ENCODE measurements around the gene PACS1.

Gene PACS1

GRCh38 chr11:66136752-66137123 is 66.7 kb downstream of the PACS1 start:
- no peaks in the 10 kb centered on the region for H3K4me1 ChIP-seq (ENCODE audit: insufficient read depth, low read length)
- H3K9me3 ChIP-seq (ENCODE audit: insufficient read depth, low read depth, low read length): no peaks in the 10 kb centered on the region
- H3K9ac ChIP-seq (ENCODE audit: low read depth, low read length): no peak overlapping the region
- H3K27ac ChIP-seq (ENCODE audit: low read length): no peak overlapping the region
- no peak overlapping the region for H3K4me3 ChIP-seq (ENCODE audit: low read length)
- no peaks in the 10 kb centered on the region for H3K36me3 ChIP-seq (ENCODE audit: insufficient read depth, low read depth, low read length)
- H3K27me3 ChIP-seq (ENCODE audit: insufficient read depth, low read length): no peaks in the 10 kb centered on the region

GRCh38 chr11:66139817-66140404 is 69.8 kb downstream of the PACS1 start:
- H3K27ac ChIP-seq (ENCODE audit: low read length): no peak overlapping the region
- H3K9me3 ChIP-seq (ENCODE audit: insufficient read depth, low read depth, low read length): no peaks in the 10 kb centered on the region
- H3K4me3 ChIP-seq (ENCODE audit: low read length): no peak overlapping the region
- no peaks in the 10 kb centered on the region for H3K4me1 ChIP-seq (ENCODE audit: insufficient read depth, low read length)
- no peak overlapping the region for H3K9ac ChIP-seq (ENCODE audit: low read depth, low read length)
- H3K27me3 ChIP-seq (ENCODE audit: insufficient read depth, low read length): no peaks in the 10 kb centered on the region
- H3K36me3 ChIP-seq (ENCODE audit: insufficient read depth, low read depth, low read length): no peaks in the 10 kb centered on the region

- peaks cover 3% of the 10 kb centered on the region; the same call in 1 of the 2 replicates for H3K9me3 ChIP-seq (ENCODE audit: insufficient read depth, low read depth, low read length)
- H3K9ac ChIP-seq (ENCODE audit: low read depth, low read length): no peak overlapping the region
- H3K4me3 ChIP-seq (ENCODE audit: low read length): no peak overlapping the region
- H3K36me3 ChIP-seq (ENCODE audit: insufficient read depth, low read depth, low read length): no peaks in the 10 kb centered on the region
- H3K27me3 ChIP-seq (ENCODE audit: insufficient read depth, low read length): no peaks in the 10 kb centered on the region
- H3K27ac ChIP-seq (ENCODE audit: low read length): no peak overlapping the region
- H3K4me1 ChIP-seq (ENCODE audit: insufficient read depth, low read length): no peaks in the 10 kb centered on the region
Measured at GRCh38 chr11:66142370-66143263, 72.5 kb downstream of the PACS1 start.

- H3K4me3 ChIP-seq (ENCODE audit: low read length): no peak overlapping the region
- no peaks in the 10 kb centered on the region for H3K27me3 ChIP-seq (ENCODE audit: insufficient read depth, low read length)
- no peak overlapping the region for H3K27ac ChIP-seq (ENCODE audit: low read length)
- H3K9ac ChIP-seq (ENCODE audit: low read depth, low read length): no peak overlapping the region
- H3K4me1 ChIP-seq (ENCODE audit: insufficient read depth, low read length): no peaks in the 10 kb centered on the region
- no peaks in the 10 kb centered on the region for H3K36me3 ChIP-seq (ENCODE audit: insufficient read depth, low read depth, low read length)
- peaks cover 3% of the 10 kb centered on the region; the same call in 1 of the 2 replicates for H3K9me3 ChIP-seq (ENCODE audit: insufficient read depth, low read depth, low read length)
Measured at GRCh38 chr11:66143264-66143566, 73.1 kb downstream of the PACS1 start.

GRCh38 chr11:66143996-66144678 is 74.1 kb downstream of the PACS1 start:
- Histone ChIP-seq H3K4me1 (ENCODE audit: insufficient read depth, low read length) (no peaks in the 10 kb centered on the region), H3K4me3 (ENCODE audit: low read length) (no peak overlapping the region), H3K27me3 (ENCODE audit: insufficient read depth, low read length) (no peaks in the 10 kb centered on the region), H3K27ac (ENCODE audit: low read length) (no peak overlapping the region), H3K9ac (ENCODE audit: low read depth, low read length) (no peak overlapping the region), H3K36me3 (ENCODE audit: insufficient read depth, low read depth, low read length) (no peaks in the 10 kb centered on the region), H3K9me3 (ENCODE audit: insufficient read depth, low read depth, low read length) (peaks cover 3% of the 10 kb centered on the region; the same call in 1 of the 2 replicates)

GRCh38 chr11:66146074-66146473 is 76.0 kb downstream of the PACS1 start:
- no peak overlapping the region for H3K27ac ChIP-seq (ENCODE audit: low read length)
- H3K36me3 ChIP-seq (ENCODE audit: insufficient read depth, low read depth, low read length): no peaks in the 10 kb centered on the region
- no peak overlapping the region for H3K4me3 ChIP-seq (ENCODE audit: low read length)
- H3K4me1 ChIP-seq (ENCODE audit: insufficient read depth, low read length): no peaks in the 10 kb centered on the region
- no peaks in the 10 kb centered on the region for H3K27me3 ChIP-seq (ENCODE audit: insufficient read depth, low read length)
- no peak overlapping the region for H3K9ac ChIP-seq (ENCODE audit: low read depth, low read length)
- peaks cover 3% of the 10 kb centered on the region; the same call in 1 of the 2 replicates for H3K9me3 ChIP-seq (ENCODE audit: insufficient read depth, low read depth, low read length)

GRCh38 chr11:66146940-66147339 is 76.9 kb downstream of the PACS1 start:
- no peak overlapping the region for H3K4me3 ChIP-seq (ENCODE audit: low read length)
- no peaks in the 10 kb centered on the region for H3K27me3 ChIP-seq (ENCODE audit: insufficient read depth, low read length)
- H3K36me3 ChIP-seq (ENCODE audit: insufficient read depth, low read depth, low read length): no peaks in the 10 kb centered on the region
- no peak overlapping the region for H3K27ac ChIP-seq (ENCODE audit: low read length)
- no peak overlapping the region for H3K9ac ChIP-seq (ENCODE audit: low read depth, low read length)
- peaks cover 3% of the 10 kb centered on the region; the same call in 1 of the 2 replicates for H3K9me3 ChIP-seq (ENCODE audit: insufficient read depth, low read depth, low read length)
- no peaks in the 10 kb centered on the region for H3K4me1 ChIP-seq (ENCODE audit: insufficient read depth, low read length)

- no peaks in the 10 kb centered on the region for H3K36me3 ChIP-seq (ENCODE audit: insufficient read depth, low read depth, low read length)
- H3K4me3 ChIP-seq (ENCODE audit: low read length): no peak overlapping the region
- H3K9ac ChIP-seq (ENCODE audit: low read depth, low read length): no peak overlapping the region
- peaks cover 3% of the 10 kb centered on the region; the same call in 1 of the 2 replicates for H3K9me3 ChIP-seq (ENCODE audit: insufficient read depth, low read depth, low read length)
- no peak overlapping the region for H3K27ac ChIP-seq (ENCODE audit: low read length)
- H3K4me1 ChIP-seq (ENCODE audit: insufficient read depth, low read length): no peaks in the 10 kb centered on the region
- no peaks in the 10 kb centered on the region for H3K27me3 ChIP-seq (ENCODE audit: insufficient read depth, low read length)
Measured at GRCh38 chr11:66150140-66150539, 80.1 kb downstream of the PACS1 start.

GRCh38 chr11:66150725-66151124 is 80.7 kb downstream of the PACS1 start:
- Histone ChIP-seq H3K9me3 (ENCODE audit: insufficient read depth, low read depth, low read length) (peaks cover 3% of the 10 kb centered on the region; the same call in 1 of the 2 replicates), H3K27me3 (ENCODE audit: insufficient read depth, low read length) (no peaks in the 10 kb centered on the region), H3K4me1 (ENCODE audit: insufficient read depth, low read length) (no peaks in the 10 kb centered on the region), H3K36me3 (ENCODE audit: insufficient read depth, low read depth, low read length) (no peaks in the 10 kb centered on the region), H3K27ac (ENCODE audit: low read length) (no peak overlapping the region), H3K9ac (ENCODE audit: low read depth, low read length) (no peak overlapping the region), H3K4me3 (ENCODE audit: low read length) (no peak overlapping the region)

- Histone ChIP-seq H3K4me1 (ENCODE audit: insufficient read depth, low read length) (no peaks in the 10 kb centered on the region), H3K9ac (ENCODE audit: low read depth, low read length) (no peak overlapping the region), H3K4me3 (ENCODE audit: low read length) (no peak overlapping the region), H3K27ac (ENCODE audit: low read length) (no peak overlapping the region), H3K27me3 (ENCODE audit: insufficient read depth, low read length) (no peaks in the 10 kb centered on the region), H3K36me3 (ENCODE audit: insufficient read depth, low read depth, low read length) (no peaks in the 10 kb centered on the region), H3K9me3 (ENCODE audit: insufficient read depth, low read depth, low read length) (peaks cover 3% of the 10 kb centered on the region; the same call in 1 of the 2 replicates)
Measured at GRCh38 chr11:66151273-66151672, 81.2 kb downstream of the PACS1 start.

- no peak overlapping the region for H3K9ac ChIP-seq (ENCODE audit: low read depth, low read length)
- H3K4me1 ChIP-seq (ENCODE audit: insufficient read depth, low read length): no peaks in the 10 kb centered on the region
- H3K27me3 ChIP-seq (ENCODE audit: insufficient read depth, low read length): no peaks in the 10 kb centered on the region
Measured at GRCh38 chr11:66154109-66154508, 84.0 kb downstream of the PACS1 start.

More at GRCh38 chr11:66154109-66154508, 84.0 kb downstream of the PACS1 start:
- Histone ChIP-seq H3K4me3 (ENCODE audit: low read length) (no peak overlapping the region), H3K27ac (ENCODE audit: low read length) (no peak overlapping the region), H3K36me3 (ENCODE audit: insufficient read depth, low read depth, low read length) (no peaks in the 10 kb centered on the region), H3K9me3 (ENCODE audit: insufficient read depth, low read depth, low read length) (no peaks in the 10 kb centered on the region)

All from iPS-20b (cell line).